Left colon (tissue), 2 donors: ENCODE results near the gene IST1. TPM values are rescaled to one million over a fixed set of nuclear protein-coding genes. Genes with fewer than 3 reads are reported as not detected.

Experiments
- total RNA-seq, 2 donors: library from RNA; stranded (reverse); fragmentation: NEBNext Ultra II Directional; extraction: Animal tissue kit (Norgen Biotek cat#: 25700); gene quantifications; one replicate each; pipeline ENCODE4 v1.2.1, GENCODE V29; 2021
- donor health status: DM: no; HTN: no; CAD: no.
- donor health status: DM: yes; HTN: yes; CAD: no.

IST1 gene
- total RNA-seq, 2 donors from 2014 or later = 200 to 250 TPM

Other genes starting within 250 kb of the IST1 start
- 10 to 100 TPM; 40.1 to 78.5 TPM for gene PHLPP2, start 170.8 kb upstream of the IST1 start, total RNA-seq
- 100 to 1,000 TPM; 104 to 108 TPM for gene AP1G1, start 86.7 kb upstream of the IST1 start, total RNA-seq
- gene ATXN1L, start 49.6 kb upstream of the IST1 start, total RNA-seq = 10 to 100 TPM; 17.0 to 23.6 TPM
- gene ZNF821, start 11.3 kb upstream of the IST1 start, total RNA-seq = 10 to 100 TPM; 12.5 to 13.0 TPM
- under 1 TPM; 0.11 to 0.15 TPM for gene PKD1L3, start 104.9 kb downstream of the IST1 start, total RNA-seq
- gene DHODH, start 113.2 kb downstream of the IST1 start, total RNA-seq = 1 to 10 TPM; 5.6 to 6.3 TPM
- not detected for gene HP, start 159.0 kb downstream of the IST1 start, total RNA-seq
- not detected for gene HPR, start 167.7 kb downstream of the IST1 start, total RNA-seq
- 10 to 100 TPM in 1 of 2 donors, 1 to 10 TPM in 1; 8.8 to 10.4 TPM for gene TXNL4B, start 198.1 kb downstream of the IST1 start, total RNA-seq
- 10 to 100 TPM; 52.0 to 61.5 TPM for gene DHX38, start 198.3 kb downstream of the IST1 start, total RNA-seq